Gastrocnemius medialis (tissue), 4 donors: ENCODE measurements around the gene GPR146.

Source experiments
- CTCF ChIP-seq, 5 experiments: fragments of 450-650 bp in 3 of 5; fragments of 200-600 bp in 2 of 5; sonication (generic) in 2 of 5; IDR thresholded peaks in 4 of 5; conservative IDR thresholded peaks in 1 of 5; 1 replicate in 4 of 5; 2 replicates in 1 of 5; pipeline ENCODE4 v1.5.1; 2016 to 2019; ENCODE audit warnings: antibody characterized with exemption in 5 of 5, mild to moderate bottlenecking in 3 of 5, moderate library complexity in 3 of 5
- POLR2A ChIP-seq, 2 donors: fragments of 450-650 bp; IDR thresholded peaks; one replicate each; pipeline ENCODE4 v1.6.1; 2017; ENCODE audit warnings: antibody characterized with exemption in 2 of 2, mild to moderate bottlenecking in 2 of 2, moderate library complexity in 2 of 2

DNA sequence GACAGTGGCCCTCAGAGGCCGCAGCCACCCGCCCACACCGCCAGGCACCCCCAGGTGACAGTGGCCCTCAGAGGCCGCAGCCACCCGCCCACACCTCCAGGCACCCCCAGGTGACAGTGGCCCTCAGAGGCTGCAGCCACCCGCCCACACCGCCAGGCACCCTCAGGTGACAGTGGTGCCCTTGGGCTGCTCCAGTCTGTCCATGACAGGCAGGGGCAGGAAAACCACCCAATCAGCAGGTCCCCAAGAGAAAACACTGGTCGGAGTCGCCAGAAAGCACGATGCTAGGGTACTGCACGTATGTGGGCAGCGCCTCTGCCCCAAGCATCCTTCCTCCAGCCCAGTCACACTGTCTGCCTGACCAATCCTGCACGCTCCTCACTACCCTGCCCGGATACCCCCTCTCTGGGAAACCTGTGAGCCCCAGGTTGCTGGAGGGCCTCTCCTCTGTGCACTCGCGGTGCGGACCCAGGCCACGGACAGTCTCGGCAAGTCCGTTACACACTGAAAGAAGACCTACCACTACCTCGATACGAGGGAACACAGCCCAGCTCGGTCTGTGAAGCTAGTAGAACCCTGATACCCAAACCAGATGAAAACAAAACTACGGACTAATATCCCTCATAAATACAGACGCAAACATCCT is 11.7 kb upstream of the GPR146 start:
- TF ChIP-seq CTCF (IDR thresholded peaks at IDR 0.05 in 4 of 5, conservative IDR thresholded peaks at IDR 0.05 in 1 of 5) (no peak), POLR2A (IDR thresholded peaks at IDR 0.05) (no peak)
